HG02763 (cell line): ENCODE results near the gene PBOV1.

ENCODE experiments used
- ATAC-seq: cut with Tn5 transposase; IDR thresholded peaks from one replicate; pipeline ENCODE4 v1.9.1; 2021; ENCODE audit warnings: mild to moderate bottlenecking, moderate library complexity; ENCODE audit not compliant: unreplicated experiment

Gene PBOV1

DNA sequence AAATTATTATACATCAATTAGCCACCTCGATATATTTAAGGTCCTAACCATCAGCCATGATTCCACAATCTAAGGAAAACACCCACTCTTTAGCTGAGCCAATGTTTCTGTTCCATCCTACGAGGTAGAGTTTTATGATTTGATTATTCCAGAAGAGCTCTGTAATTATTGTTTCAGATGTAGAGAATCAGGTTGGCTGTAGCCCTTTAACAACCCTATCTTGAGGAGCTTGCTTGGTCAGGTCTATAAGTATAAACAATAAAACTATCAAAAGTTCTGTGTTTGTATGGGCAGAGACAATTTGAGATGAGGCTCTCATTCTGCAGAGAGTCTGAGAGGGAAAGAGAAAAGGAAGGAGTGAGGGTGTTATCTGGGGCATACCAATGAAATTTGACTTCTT, at the start of gene PBOV1:
Gene PBOV1, minus strand, starts transcription at position 43 of the 400 bp plus-strand sequence. CDS start 96 bp downstream, outside the sequence.
- ATAC-seq, result no peak

DNA sequence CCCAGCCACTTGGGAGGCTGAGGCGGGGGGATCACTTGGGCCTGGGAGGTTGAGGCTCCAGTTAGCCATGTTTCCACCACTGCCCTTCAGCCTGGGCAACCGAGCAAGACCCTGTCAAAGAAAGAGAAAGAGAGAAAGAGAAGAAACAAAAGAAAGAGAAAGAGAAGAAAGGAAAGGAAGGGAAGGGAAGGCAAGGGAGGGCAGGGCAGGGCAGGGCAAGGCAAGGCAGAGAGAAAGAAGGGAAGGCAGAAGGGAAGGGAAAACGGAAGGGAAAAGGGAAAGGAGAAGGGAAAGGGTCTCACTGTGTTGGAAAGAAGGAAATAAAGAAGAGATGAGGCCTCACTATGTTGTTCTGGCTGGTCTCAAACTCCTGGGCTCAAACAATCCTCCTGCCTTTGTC, 47.8 kb upstream of the PBOV1 start:
- ATAC-seq, result no peak

DNA sequence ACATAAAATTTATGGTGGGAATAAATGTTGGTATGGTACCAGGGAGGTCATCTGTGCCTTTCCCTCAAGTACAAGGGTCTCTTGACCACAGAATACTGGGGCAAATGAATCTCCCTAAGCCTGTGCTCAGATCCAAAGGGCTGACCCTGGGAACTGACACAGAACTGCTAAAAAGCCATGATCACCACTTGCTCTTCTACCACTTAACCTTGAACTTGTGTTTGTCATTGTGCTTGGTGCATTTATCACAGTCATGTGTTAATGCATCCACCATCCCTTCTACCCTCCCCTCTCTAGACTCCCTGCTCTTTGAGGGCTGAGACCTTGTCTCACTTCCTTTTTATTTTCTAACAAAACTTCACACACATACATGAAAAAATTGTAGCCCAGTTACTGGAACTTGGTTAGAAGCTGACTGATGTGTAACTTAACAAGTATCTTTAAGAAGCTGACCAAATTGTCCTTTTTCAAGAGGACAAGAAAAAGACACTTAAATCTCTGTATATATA, 46.1 kb upstream of the PBOV1 start:
- ATAC-seq, result no peak

DNA sequence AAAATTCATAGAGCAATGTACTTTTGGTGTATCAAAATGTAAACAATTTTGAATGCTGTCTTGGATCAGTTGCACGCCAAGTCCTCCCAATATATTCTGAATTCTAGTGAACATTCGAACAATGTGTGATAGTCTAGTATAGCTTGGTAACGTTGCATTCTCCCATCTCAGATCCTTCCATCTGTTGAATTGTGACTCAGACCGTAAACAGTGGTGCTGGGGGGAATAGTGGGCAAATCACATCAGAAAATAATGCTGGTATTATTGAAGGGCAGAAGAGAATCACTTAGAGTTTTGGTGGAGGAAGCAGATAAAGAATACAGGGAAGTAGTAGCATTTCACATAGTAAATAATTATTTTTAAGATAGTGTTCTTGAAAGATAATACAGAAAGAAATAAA, 45.7 kb upstream of the PBOV1 start:
- no peak for ATAC-seq

DNA sequence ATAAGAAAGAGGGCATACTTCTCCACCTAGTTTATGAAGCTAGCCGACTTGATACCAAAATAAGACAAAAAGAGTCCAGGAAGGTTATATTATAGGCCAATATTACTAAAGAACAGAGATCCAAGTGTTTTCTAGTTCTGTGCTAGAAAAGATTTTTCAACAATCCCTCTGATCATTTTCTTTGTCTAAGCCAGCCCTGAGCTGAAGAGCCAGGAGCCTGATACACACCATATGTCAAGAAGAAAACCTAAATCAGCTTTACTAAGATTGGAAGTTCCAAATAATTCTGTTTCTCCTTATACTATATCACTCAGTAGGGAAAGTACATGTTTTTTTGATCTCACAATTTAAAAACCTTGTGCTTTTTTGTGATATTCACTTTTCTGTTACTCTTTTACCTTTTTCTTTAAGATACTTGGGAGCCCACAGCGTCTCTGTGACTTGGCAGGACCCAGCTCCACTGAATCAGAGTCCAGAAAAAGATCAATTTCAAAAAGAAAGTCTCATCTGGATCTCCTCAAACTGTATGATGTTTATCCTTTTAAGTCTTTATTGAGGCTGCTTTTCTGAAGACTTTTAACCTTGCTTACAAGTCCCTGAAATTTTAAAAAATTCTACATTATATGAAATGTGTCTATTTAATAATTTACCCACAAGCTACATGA, 43.0 kb upstream of the PBOV1 start:
- ATAC-seq, result no peak

DNA sequence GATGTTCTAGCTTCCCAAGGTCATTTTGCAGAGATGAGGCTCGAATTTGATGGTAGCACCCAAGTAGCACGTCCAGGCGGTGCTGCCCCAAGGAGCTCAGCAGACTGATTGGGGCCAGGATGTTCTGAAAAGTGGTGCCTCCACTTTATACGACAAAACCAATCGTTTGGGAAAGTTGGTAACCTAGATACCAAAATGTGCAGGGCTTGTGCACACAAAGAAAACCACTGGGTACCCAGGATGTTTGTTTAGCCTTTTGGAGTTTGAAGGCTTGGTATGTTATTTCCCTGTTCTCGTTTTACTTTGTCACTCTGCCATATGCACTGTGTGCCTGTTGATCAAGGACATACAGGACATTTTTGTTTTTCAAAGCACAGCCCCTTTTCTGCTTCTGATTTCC, 40.7 kb upstream of the PBOV1 start:
- no peak for ATAC-seq

DNA sequence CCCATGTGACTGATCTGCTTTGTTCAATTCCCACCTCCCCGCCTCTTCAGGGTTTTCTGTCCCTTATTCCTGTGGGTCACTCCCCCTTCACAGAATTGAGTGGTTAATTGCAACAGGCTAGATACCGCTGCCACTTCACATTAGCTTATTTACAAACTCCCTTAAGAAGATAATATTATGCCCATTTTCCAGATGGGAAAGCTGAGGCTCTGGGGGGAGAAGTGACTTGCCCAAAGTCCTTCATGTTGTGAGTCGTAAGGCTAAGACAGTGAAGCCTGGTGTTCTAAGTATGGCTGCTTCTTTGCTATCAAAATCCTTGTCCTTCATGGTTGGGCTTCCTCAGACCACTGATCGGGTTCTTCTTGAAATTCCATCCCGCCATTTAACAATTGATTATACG, 39.9 kb upstream of the PBOV1 start:
- no peak for ATAC-seq

DNA sequence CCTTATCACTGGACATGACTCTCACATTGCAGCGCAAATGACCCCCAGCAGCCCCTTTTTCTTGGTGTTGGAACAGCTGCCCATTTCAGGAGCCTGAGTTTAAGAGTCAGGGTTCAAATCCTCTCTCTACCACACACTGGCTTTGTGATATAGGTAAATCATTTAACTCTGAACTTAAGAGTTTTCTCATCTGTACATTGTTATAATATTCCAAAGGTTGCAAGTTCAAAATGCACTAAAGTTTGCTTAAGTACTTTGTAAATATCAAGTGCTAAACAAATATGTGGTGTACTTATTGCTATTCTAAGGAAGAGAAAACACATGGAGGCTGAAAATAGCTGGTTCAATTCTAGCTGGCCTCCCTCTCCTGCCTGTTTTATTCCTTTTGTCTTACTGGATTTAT, 39.3 kb upstream of the PBOV1 start:
- no peak for ATAC-seq

DNA sequence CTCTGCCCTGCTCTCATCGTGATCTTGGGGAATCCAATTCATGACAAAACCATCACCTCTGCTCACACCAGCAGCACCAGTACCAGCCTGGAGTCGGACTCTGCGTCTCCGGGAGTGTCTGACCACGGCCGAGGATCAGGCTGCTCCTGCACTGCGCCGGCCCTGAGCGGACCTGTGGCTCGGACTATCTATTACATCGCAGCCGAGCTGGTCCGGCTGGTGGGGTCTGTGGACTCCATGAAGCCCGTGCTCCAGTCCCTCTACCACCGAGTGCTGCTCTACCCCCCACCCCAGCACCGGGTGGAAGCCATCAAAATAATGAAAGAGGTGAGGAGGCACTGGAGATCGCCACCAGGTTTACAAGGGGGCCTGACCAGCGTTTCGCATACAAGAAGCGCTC, 37.2 kb upstream of the PBOV1 start:
- no peak for ATAC-seq

DNA sequence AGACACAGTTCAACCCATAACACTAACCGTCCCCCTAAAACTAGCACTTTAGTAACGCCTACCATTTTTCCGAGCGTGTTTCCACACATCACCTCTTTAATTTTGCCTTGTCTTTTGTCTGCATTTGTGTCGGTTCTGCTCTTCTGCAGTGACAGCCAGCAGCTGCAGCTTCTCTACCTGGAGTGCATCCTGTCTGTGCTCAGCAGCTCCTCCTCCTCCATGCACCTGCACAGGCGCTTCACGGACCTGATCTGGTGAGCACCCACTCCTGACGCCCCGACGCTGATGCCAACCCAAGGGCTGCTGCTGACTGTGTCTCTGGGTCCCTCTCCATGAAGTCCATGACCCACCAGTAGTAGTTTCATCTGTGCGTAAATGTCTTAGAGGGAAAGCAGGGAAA, 35.4 kb upstream of the PBOV1 start:
- ATAC-seq, result no peak

DNA sequence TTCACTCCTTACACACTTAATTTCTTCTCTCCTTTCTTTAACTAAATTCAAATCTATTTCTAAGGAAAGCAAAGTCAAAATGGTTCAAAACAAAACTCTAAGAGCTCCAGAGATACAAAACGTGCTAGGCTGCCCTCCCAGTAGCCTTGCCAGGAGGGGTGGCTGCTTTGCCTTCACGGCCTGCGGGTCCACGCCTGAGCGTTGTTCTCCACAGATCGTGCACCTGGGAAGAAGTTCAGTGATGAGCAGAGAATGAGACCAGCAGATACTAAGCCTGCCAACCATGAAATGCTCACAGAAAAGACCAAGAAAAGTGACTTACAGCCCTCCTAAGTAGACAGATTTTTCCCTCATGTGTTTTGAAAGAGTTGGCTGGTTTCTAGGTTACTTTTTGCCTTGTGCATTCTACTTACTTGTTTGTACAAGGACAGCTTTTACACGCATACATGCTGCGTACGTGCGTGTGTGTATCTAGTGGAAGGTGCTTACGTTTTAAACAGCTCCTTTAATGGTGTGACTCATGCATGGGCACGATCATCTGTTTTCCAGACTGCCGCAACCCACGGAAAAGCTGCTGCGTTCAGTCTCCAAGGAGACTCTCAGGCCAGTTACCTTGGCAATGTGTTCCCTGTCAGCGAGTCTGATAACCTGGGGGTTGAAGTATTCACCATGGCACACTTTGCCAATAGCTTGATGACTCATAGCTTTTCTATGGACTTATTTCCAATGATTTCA, 32.4 kb upstream of the PBOV1 start:
- no peak for ATAC-seq

DNA sequence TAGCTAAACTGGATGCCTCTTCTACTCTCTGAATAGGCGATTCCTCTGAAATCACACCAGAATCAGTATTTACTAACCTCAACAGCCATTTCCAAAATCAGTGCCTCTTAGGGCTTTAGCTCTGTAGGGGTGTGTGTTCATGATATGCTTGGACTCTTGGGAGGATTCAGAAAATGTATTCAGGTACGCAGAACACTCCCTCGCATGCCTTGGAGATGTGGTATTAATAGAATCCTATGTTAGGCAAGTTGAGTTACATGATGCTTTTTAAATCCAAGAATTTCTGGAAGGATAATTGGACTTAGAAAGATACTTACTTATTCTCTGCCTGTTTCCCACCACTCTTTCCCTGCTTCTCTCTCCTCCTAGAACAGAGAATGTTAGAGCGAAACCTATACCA, 31.8 kb upstream of the PBOV1 start:
- no peak for ATAC-seq

DNA sequence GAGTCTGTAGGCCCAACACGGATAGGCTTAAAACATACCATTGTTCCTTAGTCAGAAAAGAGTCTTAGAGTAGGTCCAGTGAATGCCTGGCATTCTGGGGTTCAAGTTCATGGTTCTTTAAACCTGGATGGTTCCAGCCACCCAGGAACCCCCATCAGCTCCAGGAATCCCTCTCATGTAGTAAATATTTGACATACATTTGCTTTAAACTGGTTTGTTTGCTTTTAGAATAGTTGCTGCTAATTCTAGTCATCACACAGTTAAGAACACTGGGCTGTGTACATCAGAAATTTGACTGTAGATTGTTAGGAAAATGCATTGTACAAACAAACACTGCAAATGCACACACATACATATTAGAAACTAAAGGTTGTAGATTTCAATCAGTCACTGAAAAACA, 30.6 kb upstream of the PBOV1 start:
- ATAC-seq, result no peak

DNA sequence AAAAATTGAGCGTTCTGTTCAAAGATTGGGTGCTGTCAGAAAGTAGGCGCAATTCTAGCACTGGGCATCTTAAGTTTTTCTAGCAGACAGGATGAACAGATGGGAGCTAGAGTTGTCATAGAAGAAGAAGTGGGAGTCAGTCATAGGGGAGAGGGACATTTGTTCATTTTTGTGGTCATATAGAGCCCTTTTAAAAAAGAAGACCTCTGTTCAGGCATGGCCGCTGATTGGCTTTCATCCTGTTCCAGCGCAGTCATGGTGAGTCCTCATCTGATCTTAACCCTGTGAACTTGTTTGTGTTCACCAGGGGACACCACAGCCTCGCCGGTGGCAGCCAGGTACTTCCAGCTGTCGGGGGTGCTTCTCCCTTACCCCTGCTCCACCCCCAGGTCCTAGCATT, 29.7 kb upstream of the PBOV1 start:
- no peak for ATAC-seq

DNA sequence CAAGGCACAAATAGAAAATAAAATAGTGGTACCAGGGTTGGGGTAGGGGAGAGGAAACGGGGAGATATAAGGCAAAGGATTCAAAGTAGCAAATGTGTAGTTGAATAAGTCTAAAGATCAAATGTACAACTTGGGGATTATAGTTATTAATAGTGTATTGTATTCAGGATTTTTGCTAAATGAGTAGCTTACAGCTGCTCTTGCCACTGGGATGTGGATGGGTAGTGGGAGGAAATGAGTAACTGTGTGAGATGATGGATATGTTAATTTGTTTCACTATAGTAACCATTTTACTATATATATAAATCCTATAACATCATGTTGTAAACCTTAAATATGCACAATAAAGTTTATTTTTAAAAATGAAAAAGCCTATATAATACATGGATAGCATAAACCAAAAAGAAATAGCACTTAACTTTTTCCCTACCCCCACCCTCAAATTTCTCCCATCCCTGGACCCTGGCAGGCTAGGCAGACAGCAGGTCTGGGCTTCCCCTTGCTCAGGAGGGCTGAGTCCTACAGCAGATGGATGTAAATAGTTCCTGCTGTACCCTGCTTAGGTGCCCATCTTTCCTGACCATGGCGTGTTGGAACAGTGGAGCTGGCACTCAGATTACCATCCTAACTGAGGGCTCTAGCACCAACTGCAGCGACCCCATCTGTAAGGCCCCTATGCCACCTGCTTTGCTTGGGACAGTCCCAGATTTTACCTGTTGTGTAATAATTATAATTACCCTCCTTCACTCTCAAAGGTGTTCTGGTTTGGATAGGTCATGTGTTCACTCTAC, 28.6 kb upstream of the PBOV1 start:
- no peak for ATAC-seq

DNA sequence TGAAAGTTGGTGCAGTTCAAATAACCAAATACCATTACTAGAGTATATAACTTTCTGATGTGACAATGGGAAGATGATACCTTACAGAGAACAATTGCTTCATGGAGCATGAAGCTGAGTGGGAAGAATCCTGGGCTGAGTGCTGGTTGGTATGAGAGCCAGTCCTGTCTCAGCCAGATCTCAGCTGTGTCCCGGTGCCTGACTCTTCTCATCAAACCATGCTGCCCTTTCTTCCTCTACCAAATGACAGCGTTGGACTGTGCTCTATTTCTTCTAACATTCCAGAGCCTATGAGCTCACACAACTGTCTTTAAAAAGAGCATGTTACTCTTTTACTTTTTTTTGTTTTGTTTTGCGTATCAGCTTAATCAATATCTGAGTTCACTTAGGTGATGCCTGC, 27.5 kb upstream of the PBOV1 start:
- no peak for ATAC-seq

DNA sequence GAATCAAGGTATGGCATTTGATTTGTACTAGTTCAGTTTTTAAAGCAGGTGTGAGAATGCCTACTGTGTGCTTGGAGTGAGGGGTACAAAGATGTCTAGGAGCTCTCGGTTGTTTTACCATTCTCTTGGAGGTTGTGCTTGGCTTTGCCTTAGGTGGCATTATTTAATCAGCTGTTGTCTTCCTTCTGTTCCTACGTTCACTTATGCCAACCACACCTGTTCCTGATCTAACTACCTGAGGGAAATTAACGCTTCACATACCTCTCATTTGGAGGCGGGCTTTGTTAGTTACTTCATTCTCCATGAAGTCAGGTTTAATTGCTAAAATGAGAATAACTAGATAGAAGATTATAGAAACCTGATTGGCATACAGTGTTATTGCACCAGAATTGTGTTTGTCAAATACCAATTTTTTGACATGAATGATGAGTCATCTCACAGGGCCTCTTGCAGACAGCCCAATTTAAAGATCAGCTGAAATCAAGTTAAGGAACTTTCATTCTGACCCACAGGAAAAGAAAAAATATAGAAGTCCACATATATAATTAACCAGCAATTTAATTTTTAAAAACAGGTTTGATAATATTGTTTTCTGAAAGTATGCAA, 24.8 kb upstream of the PBOV1 start:
- no peak for ATAC-seq

DNA sequence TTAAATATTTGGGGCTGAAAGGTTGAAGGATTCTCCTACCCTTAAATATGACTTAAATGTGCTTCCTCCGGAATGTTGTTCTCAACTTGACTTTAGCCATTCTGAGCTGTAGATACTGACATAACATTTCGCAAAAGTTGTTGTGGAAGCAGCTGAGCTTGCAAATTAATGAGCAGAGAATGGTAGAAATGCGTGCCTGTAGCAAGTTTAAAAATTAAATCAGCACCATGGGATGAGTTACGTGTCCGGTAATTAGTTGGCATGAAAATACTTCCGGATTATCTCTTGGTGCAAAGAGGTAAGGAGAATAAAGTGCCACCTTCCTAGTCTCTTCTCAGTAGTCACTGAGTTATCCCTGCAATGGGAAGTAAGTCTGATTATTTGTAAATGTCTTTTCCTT, 23.6 kb upstream of the PBOV1 start:
- no peak for ATAC-seq

DNA sequence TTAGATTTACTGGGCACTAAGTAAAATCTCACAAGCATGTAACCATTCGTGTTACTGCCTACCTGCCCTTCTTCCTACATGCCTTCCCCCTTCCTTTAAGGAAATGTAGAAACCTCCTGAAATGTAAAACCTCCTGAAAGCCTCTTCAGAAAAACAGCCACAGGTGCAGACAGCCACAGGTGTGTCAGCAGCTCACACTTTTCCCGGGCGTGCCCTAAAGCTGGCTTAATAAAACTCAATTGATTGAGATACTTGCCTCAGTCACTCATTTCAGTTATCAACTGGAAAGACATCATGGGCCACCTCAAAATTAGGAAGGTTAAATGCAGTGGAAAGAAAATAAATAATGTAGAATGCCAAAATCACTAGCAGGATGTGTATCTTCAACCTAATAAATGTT, 23.1 kb upstream of the PBOV1 start:
- no peak for ATAC-seq

DNA sequence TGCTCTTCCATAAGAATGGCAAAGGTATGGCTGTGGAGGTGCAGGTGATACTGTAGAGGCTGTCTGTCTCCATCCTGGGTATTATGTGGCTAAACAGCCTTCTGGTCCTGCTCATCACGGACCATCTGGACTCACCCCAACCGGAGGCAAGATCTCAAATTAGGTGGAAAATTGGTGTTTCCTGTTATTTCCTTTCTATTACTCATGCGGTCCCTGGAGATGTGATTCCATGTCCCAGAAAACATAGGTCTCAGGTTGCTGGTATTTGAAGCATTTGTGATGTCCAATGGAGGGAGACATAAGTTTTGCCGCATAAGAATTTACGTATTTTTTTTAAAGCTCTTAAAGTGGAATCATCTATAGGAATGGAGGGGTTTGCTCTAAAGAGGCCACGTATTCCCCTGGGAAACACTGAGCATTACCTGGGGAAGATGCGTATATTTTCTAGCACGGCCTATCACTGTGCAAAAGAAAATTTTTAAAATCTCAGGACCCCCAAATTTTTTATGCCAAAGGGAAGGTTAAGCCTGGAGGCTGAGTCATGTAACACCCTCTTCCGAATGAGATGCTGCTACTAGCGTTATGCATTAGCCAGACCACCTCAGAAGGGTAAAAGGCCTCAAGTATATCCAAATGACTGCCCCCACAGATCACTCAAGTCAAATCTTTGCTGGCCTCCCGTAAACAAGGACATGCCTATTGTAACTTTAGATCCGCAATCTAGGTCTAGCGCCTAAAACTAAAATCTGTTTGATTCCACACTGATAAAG, 22.4 kb upstream of the PBOV1 start:
- no peak for ATAC-seq

DNA sequence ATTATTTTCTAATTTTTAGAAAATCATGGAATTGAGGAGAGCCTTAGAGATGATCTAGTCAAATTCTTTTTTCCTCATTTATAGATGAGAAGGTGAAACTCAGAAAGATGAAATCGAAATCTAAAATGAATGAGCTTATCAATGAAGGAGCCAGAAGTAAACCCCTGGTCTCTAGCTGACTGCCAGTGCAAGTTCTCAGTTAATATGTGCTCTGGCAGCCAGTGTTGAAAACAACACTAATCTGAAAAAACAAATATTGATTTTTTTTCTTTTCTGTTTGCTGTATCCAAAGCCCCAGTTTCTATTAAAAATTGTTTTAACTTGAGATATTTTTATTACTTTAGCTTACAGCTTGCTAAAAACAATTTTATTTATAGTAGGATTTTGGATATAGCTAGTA, 21.5 kb upstream of the PBOV1 start:
- ATAC-seq, result no peak
